GM23248 (cell line): ENCODE measurements around the gene SLC4A2.

Experiments used
- EZH2 ChIP-seq: fragments of 200-600 bp; sonication (generic); IDR thresholded peaks from 2 replicates; pipeline ENCODE4 v1.6.1; 2018; ENCODE audit warnings: antibody characterized with exemption, mild to moderate bottlenecking; ENCODE audit not compliant: insufficient read depth, poor library complexity, severe bottlenecking
- EZH2phosphoT487 ChIP-seq: fragments of 200-600 bp; sonication (generic); IDR thresholded peaks from 2 replicates; pipeline ENCODE4 v1.6.1; 2018; ENCODE audit warnings: antibody characterized with exemption, moderate library complexity, mild to moderate bottlenecking, low read depth; ENCODE audit not compliant: insufficient read depth

DNA sequence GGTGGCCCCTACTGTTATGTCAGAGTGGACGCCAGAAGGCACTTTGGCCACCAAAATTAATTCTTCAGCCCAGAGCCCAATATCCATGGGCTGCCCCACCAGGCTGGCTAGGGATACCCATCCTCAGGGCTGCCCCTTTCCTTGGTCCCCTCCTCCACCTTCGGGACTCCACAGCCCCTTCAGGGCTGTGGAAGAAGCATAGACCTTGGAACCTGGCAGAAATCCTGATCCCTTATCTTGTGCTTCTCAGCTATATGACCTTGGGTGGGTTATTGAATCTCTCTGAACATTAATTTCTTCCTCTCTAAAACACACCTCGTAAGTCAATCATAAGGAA lies 24.4 kb downstream of the SLC4A2 start:
- TF ChIP-seq EZH2phosphoT487 (no peak), EZH2 (no peak)
